Coronary artery (tissue), 2 donors: ENCODE results near the gene DTX4.

Experiments used
- DNase-seq: peaks from one replicate; pipeline ENCODE4 v3.0.0-alpha.2; 2017; ENCODE audit warnings: low spot score
- H3K27ac ChIP-seq, 2 donors: fragments of 200-600 bp; sonication (generic); one replicate each; pipeline ENCODE4 v1.5.1; 2016 to 2019
- H3K4me3 ChIP-seq: fragments of 200-600 bp; sonication (generic); 2 replicates; pipeline ENCODE4 v1.5.1; 2016; ENCODE audit warnings: mild to moderate bottlenecking, moderate library complexity
- TF ChIP-seq, protein P1 (sequence below): fragments of 200-600 bp; sonication (generic); IDR thresholded peaks from one replicate; pipeline ENCODE4 v1.5.1; 2019; ENCODE audit warnings: antibody characterized with exemption

Gene DTX4

DNA sequence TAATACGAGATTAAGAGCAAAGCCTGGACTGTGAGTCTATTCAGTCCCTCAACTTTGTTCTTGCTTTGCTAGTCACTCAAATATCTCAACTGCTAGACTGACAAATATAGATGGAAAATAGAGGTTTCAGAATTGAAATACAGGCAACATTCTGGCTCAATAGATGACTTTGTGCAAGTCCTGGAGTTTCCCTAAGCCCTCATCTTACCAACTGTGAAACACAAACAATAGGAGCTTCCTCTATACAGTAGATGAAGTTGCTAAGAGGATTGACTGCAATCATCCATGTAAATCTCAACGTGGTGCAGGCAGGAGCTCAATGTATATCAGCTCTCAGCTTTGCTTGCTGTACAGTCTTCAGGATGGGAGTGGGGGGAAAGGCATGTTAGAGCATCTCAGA lies 47.0 kb downstream of the DTX4 start:
- no peak for DNase-seq
- TF ChIP-seq, protein P1, sequence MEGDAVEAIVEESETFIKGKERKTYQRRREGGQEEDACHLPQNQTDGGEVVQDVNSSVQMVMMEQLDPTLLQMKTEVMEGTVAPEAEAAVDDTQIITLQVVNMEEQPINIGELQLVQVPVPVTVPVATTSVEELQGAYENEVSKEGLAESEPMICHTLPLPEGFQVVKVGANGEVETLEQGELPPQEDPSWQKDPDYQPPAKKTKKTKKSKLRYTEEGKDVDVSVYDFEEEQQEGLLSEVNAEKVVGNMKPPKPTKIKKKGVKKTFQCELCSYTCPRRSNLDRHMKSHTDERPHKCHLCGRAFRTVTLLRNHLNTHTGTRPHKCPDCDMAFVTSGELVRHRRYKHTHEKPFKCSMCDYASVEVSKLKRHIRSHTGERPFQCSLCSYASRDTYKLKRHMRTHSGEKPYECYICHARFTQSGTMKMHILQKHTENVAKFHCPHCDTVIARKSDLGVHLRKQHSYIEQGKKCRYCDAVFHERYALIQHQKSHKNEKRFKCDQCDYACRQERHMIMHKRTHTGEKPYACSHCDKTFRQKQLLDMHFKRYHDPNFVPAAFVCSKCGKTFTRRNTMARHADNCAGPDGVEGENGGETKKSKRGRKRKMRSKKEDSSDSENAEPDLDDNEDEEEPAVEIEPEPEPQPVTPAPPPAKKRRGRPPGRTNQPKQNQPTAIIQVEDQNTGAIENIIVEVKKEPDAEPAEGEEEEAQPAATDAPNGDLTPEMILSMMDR: no peak
- Histone ChIP-seq H3K4me3 (no peak overlapping the region), H3K27ac (no peak overlapping the region)

DNA sequence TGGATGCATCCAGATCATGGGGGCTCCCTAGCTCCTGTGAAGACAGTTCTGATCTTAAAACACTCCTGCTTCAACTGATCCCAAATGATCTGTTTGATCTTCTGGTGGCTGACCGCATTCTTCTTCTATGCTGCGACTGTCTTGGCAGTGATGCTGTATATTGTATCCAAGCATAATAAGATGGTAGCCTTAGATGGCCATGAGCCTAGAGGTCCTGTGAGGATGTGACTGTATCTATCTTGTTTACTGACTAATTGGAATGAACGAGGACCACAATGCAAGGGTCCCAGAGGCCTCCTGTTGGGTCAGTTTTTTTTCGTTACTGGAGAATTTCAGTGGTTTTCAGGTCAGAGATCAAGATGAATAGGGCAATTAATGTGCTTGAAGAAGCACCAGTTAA lies 47.9 kb downstream of the DTX4 start:
- H3K4me3 ChIP-seq: no peak overlapping the region
- no peak overlapping the region for H3K27ac ChIP-seq
- no peak for DNase-seq
- TF ChIP-seq, protein P1: no peak

DNA sequence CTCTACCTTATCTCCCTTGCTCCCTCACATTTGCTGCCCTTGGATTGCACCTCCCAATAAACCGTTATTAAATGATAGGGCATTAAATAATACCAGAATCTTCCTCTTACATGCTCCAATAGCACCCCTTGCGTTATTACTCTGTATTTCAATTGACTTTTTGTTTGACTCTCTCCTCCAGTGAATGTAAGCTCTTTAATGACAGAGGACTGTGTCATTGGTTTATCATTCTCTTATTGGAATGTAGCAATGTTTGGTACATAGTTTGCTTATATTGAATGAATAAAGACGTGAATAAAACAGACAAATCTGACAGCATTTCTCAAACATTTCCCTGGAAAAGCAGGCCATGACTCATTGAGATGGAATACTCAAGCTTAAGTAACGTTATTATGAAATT lies 49.5 kb downstream of the DTX4 start:
- H3K27ac ChIP-seq: peak overlapping the region in 1 of 2 donors; percentile 37
- no peak for DNase-seq
- H3K4me3 ChIP-seq: no peak overlapping the region
- TF ChIP-seq, protein P1: no peak

DNA sequence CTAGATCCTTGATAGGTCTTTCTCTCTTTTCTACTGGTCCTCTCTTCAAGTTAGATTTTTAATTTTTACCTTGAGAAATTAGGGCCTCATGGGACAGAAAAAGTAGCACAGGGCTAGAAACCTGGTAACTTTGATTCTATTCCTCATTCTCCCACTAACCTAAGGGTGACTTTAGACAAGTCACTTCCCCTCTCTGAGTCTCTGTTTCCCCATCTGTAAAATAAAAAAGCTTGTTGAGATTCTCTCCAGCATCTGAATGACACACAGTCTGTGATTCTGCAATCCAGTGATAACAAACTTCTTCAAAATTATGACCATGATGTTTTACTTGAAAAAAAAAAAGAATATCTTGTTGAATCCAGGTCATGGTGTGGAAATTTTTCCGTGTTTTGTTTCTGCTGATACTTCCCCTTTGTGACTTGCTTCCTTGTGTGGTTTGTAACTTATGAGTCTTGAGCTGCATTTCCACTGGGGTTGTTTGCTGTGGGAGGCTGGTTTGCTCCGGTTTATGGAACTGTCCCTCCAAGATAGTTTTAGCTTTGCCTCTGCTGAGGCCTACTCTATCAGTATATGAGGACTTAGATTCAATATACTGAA lies 50.6 kb downstream of the DTX4 start:
- peak overlapping the region in 1 of 2 donors; percentile 61 for H3K27ac ChIP-seq
- H3K4me3 ChIP-seq: no peak overlapping the region
- TF ChIP-seq, protein P1: no peak
- no peak for DNase-seq

DNA sequence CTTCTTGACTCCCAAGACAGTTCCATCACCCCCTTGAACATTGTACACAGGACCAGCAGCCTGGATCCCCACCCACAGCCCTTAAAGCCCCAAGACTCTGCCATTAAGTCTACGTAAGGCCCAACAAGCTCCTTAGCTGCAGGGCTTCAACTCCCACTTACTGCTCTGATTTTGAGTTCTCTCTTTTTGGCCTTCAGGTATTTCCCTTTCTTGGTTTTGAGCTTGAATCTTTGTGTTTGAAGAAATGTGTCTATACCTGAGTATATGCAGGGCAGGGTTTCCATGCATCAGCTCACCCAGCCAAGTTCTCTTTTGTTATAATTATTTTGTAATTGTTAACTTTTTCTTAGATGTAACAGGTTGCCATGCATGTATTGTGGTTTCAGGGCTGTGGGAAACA lies 51.2 kb downstream of the DTX4 start:
- H3K27ac ChIP-seq: peak overlapping the region in 1 of 2 donors; percentile 61
- no peak overlapping the region for H3K4me3 ChIP-seq
- TF ChIP-seq, protein P1: no peak
- no peak for DNase-seq

DNA sequence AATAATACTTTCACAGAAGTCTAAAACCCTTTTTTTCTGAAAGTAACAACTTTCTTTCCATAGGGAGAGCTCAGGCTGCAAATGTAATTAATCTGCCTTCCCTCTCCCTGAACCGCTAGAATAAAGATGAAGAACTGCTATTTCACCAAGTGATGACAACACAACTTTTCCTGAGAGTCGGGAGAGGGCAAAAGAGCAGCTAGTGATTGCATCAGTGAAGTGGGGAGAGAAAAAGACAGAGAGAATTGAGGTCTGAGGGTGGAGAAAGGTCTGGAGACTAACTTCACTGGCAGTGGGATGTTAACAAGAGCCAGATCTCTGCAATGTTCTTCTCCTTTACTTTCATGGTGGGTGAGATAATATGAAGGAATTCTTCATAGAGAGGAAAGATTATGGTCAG lies 51.7 kb downstream of the DTX4 start:
- Histone ChIP-seq H3K4me3 (no peak overlapping the region), H3K27ac (peak overlapping the region in 1 of 2 donors; percentile 66)
- DNase-seq: no peak
- TF ChIP-seq, protein P1: no peak

DNA sequence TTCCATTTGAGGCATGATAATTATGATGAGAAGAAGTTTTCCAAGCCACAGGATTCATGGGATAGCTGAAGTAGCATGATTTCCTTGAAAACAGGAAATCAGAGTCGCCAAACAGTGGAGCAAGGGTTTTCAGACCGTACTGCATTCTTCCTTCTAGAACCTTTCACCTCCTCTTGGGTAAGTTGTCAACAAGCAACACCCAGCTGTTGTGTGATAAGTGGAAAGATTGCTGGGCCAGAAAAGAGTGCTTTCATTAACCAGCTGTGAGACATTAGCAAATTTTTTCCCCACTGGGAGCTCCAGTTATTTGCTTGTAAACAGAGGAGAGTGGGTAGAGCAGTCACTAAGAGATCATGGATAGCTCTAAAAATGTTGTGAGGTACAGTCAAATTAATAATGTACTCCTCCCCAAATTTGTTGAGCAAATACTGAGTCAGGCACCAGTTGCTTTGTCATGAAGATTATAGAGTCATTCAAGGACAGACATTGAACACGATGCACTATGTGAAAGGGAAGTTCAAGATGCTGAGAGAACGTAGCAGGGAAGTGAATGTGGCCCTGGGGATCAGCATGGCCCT lies 52.5 kb downstream of the DTX4 start:
- peak overlapping the region in 1 of 2 donors; percentile 66 for H3K27ac ChIP-seq
- TF ChIP-seq, protein P1: no peak
- no peak for DNase-seq
- H3K4me3 ChIP-seq: no peak overlapping the region
